ENCODE measurements around the gene SRP19. TPM values are rescaled to one million over a fixed set of nuclear protein-coding genes. Genes with fewer than 3 reads are reported as not detected.

Gene SRP19
- polyA plus RNA-seq, 2 of the 4 experiments (the other 2 are of a cell fraction): 93.5 to 144 TPM

DNA sequence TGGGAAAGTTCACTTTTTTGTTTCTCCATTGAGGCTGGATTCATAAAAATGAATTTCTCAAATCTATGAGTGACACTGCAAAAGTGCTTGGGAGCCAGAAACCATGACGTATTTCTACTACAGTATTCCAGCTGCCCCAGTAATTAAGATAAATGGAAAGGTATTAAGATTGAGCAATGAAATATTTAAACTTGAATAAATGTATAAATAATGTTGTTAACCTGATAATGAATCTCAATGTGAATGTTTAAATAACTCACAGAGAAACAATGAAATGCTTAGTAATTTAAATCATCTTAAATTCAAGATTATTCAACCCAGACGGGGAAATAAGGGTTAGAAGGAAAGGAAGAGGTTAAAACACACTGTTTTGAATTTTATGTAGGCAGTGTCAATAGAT is 11.2 kb upstream of the SRP19 start:
- Histone ChIP-seq H3K9me3 (peaks cover 5% of the 10 kb centered on the region; the same call in 2 of the 3 replicates), H3K27ac (no peak overlapping the region), H3K4me3 (no peak overlapping the region), H3K4me1 (no peaks in the 10 kb centered on the region), H3K4me2 (no peak overlapping the region)
- CTCF ChIA-PET: interaction anchor here (0.7 kb wide), 1 partner anchor 93 kb away, joined by 3 read pairs; no protein-coding TSS in a partner anchor
- 79% methylated on average over 2 of the region's 2 CpGs for WGBS (ENCODE audit: missing lambda C conversion rate)
- no peak for ATAC-seq
- no peak for DNase-seq (ENCODE audit: low read depth in 1 of 2, low spot score in 1 of 2)
- TF ChIP-seq, protein P1, sequence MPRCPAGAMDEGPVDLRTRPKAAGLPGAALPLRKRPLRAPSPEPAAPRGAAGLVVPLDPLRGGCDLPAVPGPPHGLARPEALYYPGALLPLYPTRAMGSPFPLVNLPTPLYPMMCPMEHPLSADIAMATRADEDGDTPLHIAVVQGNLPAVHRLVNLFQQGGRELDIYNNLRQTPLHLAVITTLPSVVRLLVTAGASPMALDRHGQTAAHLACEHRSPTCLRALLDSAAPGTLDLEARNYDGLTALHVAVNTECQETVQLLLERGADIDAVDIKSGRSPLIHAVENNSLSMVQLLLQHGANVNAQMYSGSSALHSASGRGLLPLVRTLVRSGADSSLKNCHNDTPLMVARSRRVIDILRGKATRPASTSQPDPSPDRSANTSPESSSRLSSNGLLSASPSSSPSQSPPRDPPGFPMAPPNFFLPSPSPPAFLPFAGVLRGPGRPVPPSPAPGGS (IDR thresholded peaks at IDR 0.05): no peak
- TF ChIP-seq RCOR1 (IDR thresholded peaks at IDR 0.05; ENCODE audit: low read depth, low read length): no peak
- no peak for TF ChIP-seq NPAS2 (CRISPR knock-in tag; IDR thresholded peaks at IDR 0.05; ENCODE audit: borderline replicate concordance)
- TF ChIP-seq, protein P2, sequence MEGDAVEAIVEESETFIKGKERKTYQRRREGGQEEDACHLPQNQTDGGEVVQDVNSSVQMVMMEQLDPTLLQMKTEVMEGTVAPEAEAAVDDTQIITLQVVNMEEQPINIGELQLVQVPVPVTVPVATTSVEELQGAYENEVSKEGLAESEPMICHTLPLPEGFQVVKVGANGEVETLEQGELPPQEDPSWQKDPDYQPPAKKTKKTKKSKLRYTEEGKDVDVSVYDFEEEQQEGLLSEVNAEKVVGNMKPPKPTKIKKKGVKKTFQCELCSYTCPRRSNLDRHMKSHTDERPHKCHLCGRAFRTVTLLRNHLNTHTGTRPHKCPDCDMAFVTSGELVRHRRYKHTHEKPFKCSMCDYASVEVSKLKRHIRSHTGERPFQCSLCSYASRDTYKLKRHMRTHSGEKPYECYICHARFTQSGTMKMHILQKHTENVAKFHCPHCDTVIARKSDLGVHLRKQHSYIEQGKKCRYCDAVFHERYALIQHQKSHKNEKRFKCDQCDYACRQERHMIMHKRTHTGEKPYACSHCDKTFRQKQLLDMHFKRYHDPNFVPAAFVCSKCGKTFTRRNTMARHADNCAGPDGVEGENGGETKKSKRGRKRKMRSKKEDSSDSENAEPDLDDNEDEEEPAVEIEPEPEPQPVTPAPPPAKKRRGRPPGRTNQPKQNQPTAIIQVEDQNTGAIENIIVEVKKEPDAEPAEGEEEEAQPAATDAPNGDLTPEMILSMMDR (IDR thresholded peaks at IDR 0.05): no peak
- TF ChIP-seq TFCP2L1 (CRISPR knock-in tag; IDR thresholded peaks at IDR 0.05): no peak
- TF ChIP-seq JUN (IDR thresholded peaks at IDR 0.05): no peak
- TF ChIP-seq CBX8 (IDR thresholded peaks at IDR 0.05): no peak
- no peak for TF ChIP-seq EHF (CRISPR knock-in tag; IDR thresholded peaks at IDR 0.05)
- TF ChIP-seq, protein P3, sequence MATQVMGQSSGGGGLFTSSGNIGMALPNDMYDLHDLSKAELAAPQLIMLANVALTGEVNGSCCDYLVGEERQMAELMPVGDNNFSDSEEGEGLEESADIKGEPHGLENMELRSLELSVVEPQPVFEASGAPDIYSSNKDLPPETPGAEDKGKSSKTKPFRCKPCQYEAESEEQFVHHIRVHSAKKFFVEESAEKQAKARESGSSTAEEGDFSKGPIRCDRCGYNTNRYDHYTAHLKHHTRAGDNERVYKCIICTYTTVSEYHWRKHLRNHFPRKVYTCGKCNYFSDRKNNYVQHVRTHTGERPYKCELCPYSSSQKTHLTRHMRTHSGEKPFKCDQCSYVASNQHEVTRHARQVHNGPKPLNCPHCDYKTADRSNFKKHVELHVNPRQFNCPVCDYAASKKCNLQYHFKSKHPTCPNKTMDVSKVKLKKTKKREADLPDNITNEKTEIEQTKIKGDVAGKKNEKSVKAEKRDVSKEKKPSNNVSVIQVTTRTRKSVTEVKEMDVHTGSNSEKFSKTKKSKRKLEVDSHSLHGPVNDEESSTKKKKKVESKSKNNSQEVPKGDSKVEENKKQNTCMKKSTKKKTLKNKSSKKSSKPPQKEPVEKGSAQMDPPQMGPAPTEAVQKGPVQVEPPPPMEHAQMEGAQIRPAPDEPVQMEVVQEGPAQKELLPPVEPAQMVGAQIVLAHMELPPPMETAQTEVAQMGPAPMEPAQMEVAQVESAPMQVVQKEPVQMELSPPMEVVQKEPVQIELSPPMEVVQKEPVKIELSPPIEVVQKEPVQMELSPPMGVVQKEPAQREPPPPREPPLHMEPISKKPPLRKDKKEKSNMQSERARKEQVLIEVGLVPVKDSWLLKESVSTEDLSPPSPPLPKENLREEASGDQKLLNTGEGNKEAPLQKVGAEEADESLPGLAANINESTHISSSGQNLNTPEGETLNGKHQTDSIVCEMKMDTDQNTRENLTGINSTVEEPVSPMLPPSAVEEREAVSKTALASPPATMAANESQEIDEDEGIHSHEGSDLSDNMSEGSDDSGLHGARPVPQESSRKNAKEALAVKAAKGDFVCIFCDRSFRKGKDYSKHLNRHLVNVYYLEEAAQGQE (IDR thresholded peaks at IDR 0.05): no peak
- FAIRE-seq: no peak
- POLR2A ChIA-PET: no interaction called here

DNA sequence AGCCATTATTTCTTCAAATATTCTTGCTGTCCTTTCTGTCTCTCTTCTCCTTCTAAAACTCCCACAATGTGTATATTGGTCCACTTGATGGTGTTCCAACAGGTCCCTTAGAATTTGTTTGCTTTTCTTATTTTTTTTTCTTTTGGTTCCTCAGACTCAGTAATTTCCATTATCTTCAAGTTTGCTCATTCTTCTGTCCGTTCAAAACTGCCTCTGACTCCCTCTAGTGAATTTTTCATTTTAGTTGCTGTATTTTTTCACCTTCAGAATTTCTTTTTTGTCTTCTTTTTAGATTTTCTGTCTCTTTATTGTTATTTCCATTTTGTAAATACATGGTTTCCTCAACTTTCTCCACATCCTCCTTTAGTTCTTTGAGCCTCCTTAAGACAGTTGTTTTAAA is 6.4 kb upstream of the SRP19 start:
- CTCF ChIA-PET: interaction anchor here (1.3 kb wide), 1 partner anchor 304 kb away, joined by 5 read pairs; no protein-coding TSS in a partner anchor
- FAIRE-seq (no peak), ATAC-seq (no peak), DNase-seq (ENCODE audit: low read depth in 1 of 2, low spot score in 1 of 2) (no peak)
- H3K4me3 ChIP-seq: no peak overlapping the region
- 24% methylated on average over 1 of the region's 1 CpG for WGBS (ENCODE audit: missing lambda C conversion rate)
- TF ChIP-seq CHD4 (IDR thresholded peaks at IDR 0.05; ENCODE audit: borderline replicate concordance): no peak
- TF ChIP-seq, protein P1 (IDR thresholded peaks at IDR 0.05): no peak
- no peak for TF ChIP-seq ZSCAN20 (CRISPR knock-in tag; IDR thresholded peaks at IDR 0.05)
- TF ChIP-seq SMC3 (IDR thresholded peaks at IDR 0.05): no peak
- TF ChIP-seq FOXS1 (CRISPR knock-in tag; IDR thresholded peaks at IDR 0.05): no peak
- no peak for TF ChIP-seq MAFK (IDR thresholded peaks at IDR 0.05; ENCODE audit: partially characterized antibody)
- no peak for TF ChIP-seq GATA3 (IDR thresholded peaks at IDR 0.05; ENCODE audit: borderline replicate concordance)
- no peak for TF ChIP-seq NFE2L2 (conservative IDR thresholded peaks at IDR 0.05; ENCODE audit: low read length)
- TF ChIP-seq POLR2A (IDR thresholded peaks at IDR 0.05; ENCODE audit: low read length): no peak
- no peak for TF ChIP-seq ESRRA (IDR thresholded peaks at IDR 0.05; ENCODE audit: borderline replicate concordance, low read length)
- H3K27ac ChIP-seq: no peak overlapping the region
- H3K9me3 ChIP-seq: peaks cover 5% of the 10 kb centered on the region; the same call in 2 of the 3 replicates
- POLR2A ChIA-PET: no interaction called here
- no peaks in the 10 kb centered on the region for H3K4me1 ChIP-seq
- H3K4me2 ChIP-seq: no peak overlapping the region
